ENCODE data around the gene CLCN5. TPM values are rescaled to one million over a fixed set of nuclear protein-coding genes. Genes with fewer than 3 reads are reported as not detected.

Gene CLCN5
- total and polyA plus RNA-seq, 2 of the 13 experiments (the other 11 are each of a cell fraction or from before 2014, with no cell fraction given) = 7.8 to 27.3 TPM

GRCh38 chrX:49919617-49920016, 2.8 kb upstream of the CLCN5 start:
- Histone ChIP-seq H3K4me3 (replicated peaks in 1 of 3; ENCODE audit: insufficient read depth in 1 of 3, low read depth in 2 of 3, low read length in 3 of 3) (no peak overlapping the region), H3K4me2 (ENCODE audit: low read depth, low read length) (peak overlapping the region; percentile 45), H2AFZ (ENCODE audit: low read length) (no peak overlapping the region), H3K36me3 (replicated peaks in 1 of 2; ENCODE audit: control insufficient read depth in 1 of 2, insufficient read depth in 2 of 2, low read length in 2 of 2) (no peaks in the 10 kb centered on the region), H3K27ac (ENCODE audit: extremely low read length, insufficient read depth, low read length) (no peak overlapping the region), H3K27me3 (ENCODE audit: control insufficient read depth in 1 of 2, insufficient read depth in 2 of 2, low read length in 2 of 2) (no peaks in the 10 kb centered on the region), H4K20me1 (ENCODE audit: insufficient read depth, low read length) (no peaks in the 10 kb centered on the region), H3K9ac (ENCODE audit: insufficient read depth, low read depth, low read length) (no peak overlapping the region), H3K79me2 (ENCODE audit: insufficient read depth, low read length) (no peaks in the 10 kb centered on the region), H3K4me1 (ENCODE audit: insufficient read depth, low read length) (peaks cover 37% of the 10 kb centered on the region), H3K9me3 (ENCODE audit: low read length) (no peaks in the 10 kb centered on the region)
- in situ Hi-C loops (cut with HindIII; ENCODE audit: extremely low pct_ligation_motif_present, low pct_unique_long_range_greater_than_20kb) (loop anchor here (5.0 to 25.0 kb wide), 3 partner anchors 157 to 668 kb away; no protein-coding TSS in a partner anchor), intact Hi-C loops (cut with micrococcal nuclease; ENCODE audit: unreplicated experiment) (loop anchor here (5.0 kb wide), 2 partner anchors 148 to 283 kb away; partner anchors contain the start of genes AKAP4 and CCNB3)
- BruUV-seq (replicated peaks) = no TSS peak
- ATAC-seq = no peak
- POLR2A ChIA-PET = no interaction called here
- FAIRE-seq = peak; percentile 48
- WGBS (ENCODE audit: low lambda C conversion rate) = 22% methylated on average over 8 of the region's 8 CpGs
- DNase-seq (ENCODE audit: low spot score) = peak; percentile 9
- CTCF ChIA-PET (ENCODE audit: low intra/inter-chr PET ratio, low total read pairs) = interaction anchor here (1.4 kb wide), 1 partner anchor 79 kb away, joined by 7 read pairs; no protein-coding TSS in a partner anchor
- TF ChIP-seq IRF9 (CRISPR knock-in tag; IDR thresholded peaks at IDR 0.05; ENCODE audit: borderline replicate concordance) = no peak
- TF ChIP-seq BCLAF1 (IDR thresholded peaks at IDR 0.05) = no peak
- no peak for TF ChIP-seq UBTF (CRISPR knock-in tag; IDR thresholded peaks at IDR 0.05)
- no peak for TF ChIP-seq RCOR2 (CRISPR knock-in tag; IDR thresholded peaks at IDR 0.05)
- TF ChIP-seq NR2F2 (IDR thresholded peaks at IDR 0.05; ENCODE audit: borderline replicate concordance, low read depth) = no peak
- TF ChIP-seq ZSCAN30 (CRISPR knock-in tag; IDR thresholded peaks at IDR 0.05) = no peak
- no peak for TF ChIP-seq FOXC1 (CRISPR knock-in tag; IDR thresholded peaks at IDR 0.05; ENCODE audit: borderline replicate concordance)
- no peak for TF ChIP-seq MXD1 (CRISPR knock-in tag; IDR thresholded peaks at IDR 0.05)
- no peak for TF ChIP-seq ESRRA (CRISPR knock-in tag; IDR thresholded peaks at IDR 0.05; ENCODE audit: low read depth)
- no peak for TF ChIP-seq EZH2 (conservative IDR thresholded peaks at IDR 0.05; ENCODE audit: low read depth, low read length)
- no peak for TF ChIP-seq SCMH1 (CRISPR knock-in tag; IDR thresholded peaks at IDR 0.05; ENCODE audit: borderline replicate concordance)
- TF ChIP-seq MBNL3 (CRISPR knock-in tag; conservative IDR thresholded peaks at IDR 0.05) = no peak
- peak; percentile 30; the same call in 1 of the 2 replicates for TF ChIP-seq SMC3 (IDR thresholded peaks at IDR 0.05; ENCODE audit: low read length)
- peak; percentile 53 for TF ChIP-seq STAG1 (CRISPR knock-in tag; IDR thresholded peaks at IDR 0.05)
- TF ChIP-seq ZFX (CRISPR knock-in tag; IDR thresholded peaks at IDR 0.05; ENCODE audit: low read depth) = no peak
- TF ChIP-seq MAZ (IDR thresholded peaks at IDR 0.05; ENCODE audit: borderline replicate concordance, low read depth, low read length) = no peak
- no peak for TF ChIP-seq MAZ (CRISPR knock-in tag; IDR thresholded peaks at IDR 0.05; ENCODE audit: low read depth)
- no peak for TF ChIP-seq NFYB (CRISPR knock-in tag; IDR thresholded peaks at IDR 0.05)
